ENCODE measurements around the gene RFC4. TPM values are rescaled to one million over a fixed set of nuclear protein-coding genes. Genes with fewer than 3 reads are reported as not detected.
A peak's percentile ranks its signal among the peaks of the same experiment; 100 is the strongest.

Gene RFC4
- total RNA-seq, 1 experiment from 2014 or later: 107 TPM

- Mint-ChIP-seq H3K9me3 (ENCODE audit: low read depth, unreplicated experiment) (no peaks in the 10 kb centered on the region), H3K27me3 (ENCODE audit: unreplicated experiment) (peaks cover 17% of the 10 kb centered on the region), H3K4me1 (ENCODE audit: low read depth, unreplicated experiment) (peaks cover 51% of the 10 kb centered on the region), H3K36me3 (ENCODE audit: insufficient read depth, unreplicated experiment) (peaks cover 96% of the 10 kb centered on the region), H3K4me3 (ENCODE audit: low read depth, unreplicated experiment) (peak overlapping the region; percentile 81), H3K27ac (ENCODE audit: unreplicated experiment) (peak overlapping the region; percentile 98)
- TF ChIP-seq, protein P1, sequence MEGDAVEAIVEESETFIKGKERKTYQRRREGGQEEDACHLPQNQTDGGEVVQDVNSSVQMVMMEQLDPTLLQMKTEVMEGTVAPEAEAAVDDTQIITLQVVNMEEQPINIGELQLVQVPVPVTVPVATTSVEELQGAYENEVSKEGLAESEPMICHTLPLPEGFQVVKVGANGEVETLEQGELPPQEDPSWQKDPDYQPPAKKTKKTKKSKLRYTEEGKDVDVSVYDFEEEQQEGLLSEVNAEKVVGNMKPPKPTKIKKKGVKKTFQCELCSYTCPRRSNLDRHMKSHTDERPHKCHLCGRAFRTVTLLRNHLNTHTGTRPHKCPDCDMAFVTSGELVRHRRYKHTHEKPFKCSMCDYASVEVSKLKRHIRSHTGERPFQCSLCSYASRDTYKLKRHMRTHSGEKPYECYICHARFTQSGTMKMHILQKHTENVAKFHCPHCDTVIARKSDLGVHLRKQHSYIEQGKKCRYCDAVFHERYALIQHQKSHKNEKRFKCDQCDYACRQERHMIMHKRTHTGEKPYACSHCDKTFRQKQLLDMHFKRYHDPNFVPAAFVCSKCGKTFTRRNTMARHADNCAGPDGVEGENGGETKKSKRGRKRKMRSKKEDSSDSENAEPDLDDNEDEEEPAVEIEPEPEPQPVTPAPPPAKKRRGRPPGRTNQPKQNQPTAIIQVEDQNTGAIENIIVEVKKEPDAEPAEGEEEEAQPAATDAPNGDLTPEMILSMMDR (IDR thresholded peaks at IDR 0.05; ENCODE audit: unreplicated experiment): no peak
- DNase-seq: no peak
- CTCF ChIA-PET: no interaction called here
- intact Hi-C loops (cut with micrococcal nuclease; ENCODE audit: unreplicated experiment): loop anchor here (10.0 kb wide), 1 partner anchor 173 kb away; the partner anchor contains the start of gene AHSG
- BruUV-seq (replicated peaks): no TSS peak
These were observed 18.4 kb downstream of the RFC4 start for GRCh38 chr3:186787642-186788481.

DNA sequence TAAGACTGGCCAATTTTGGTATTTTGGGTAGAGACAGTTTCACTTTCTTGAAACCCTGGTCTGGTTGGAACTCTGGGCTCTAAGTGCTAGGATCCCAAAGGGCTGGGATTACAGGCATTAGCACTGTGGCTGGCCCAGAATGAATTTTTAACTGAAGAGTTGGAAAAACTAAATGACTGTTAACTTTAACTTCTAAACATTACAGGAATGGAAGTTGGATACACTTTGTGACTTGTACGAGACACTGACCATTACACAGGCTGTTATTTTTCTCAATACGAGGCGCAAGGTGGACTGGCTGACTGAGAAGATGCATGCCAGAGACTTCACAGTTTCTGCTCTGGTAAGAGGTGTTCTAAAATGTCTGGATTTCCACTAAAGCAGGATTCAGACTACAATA is 19.4 kb downstream of the RFC4 start:
- H3K9me3 Mint-ChIP-seq (ENCODE audit: low read depth, unreplicated experiment): no peaks in the 10 kb centered on the region

DNA sequence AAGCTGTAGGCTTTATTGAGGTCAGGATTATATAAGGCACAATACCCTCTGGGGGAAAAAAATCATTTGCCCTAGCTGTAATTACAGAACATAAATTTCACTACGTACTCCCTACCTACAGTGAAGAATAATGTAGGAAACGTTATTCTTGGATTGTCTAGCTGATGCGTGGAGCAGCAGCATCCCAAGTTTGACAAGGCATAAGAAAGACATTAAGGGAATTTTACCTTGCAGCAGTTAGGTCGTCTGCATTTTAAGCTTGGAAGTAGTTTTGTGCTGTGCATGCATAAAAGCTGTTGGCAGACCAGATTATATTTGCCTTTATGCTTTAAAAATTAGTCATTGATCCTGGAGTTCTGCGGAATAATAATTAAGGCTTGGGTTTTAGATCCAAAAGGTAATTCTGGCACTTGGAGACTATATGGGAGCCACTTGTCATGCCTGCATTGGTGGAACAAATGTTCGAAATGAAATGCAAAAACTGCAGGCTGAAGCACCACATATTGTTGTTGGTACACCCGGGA is 20.7 kb downstream of the RFC4 start:
- peaks cover 17% of the 10 kb centered on the region for H3K27me3 Mint-ChIP-seq (ENCODE audit: unreplicated experiment)
- H3K36me3 Mint-ChIP-seq (ENCODE audit: insufficient read depth, unreplicated experiment): peaks cover 84% of the 10 kb centered on the region
- peaks cover 51% of the 10 kb centered on the region for H3K4me1 Mint-ChIP-seq (ENCODE audit: low read depth, unreplicated experiment)
- peak overlapping the region; percentile 98 for H3K27ac Mint-ChIP-seq (ENCODE audit: unreplicated experiment)
- H3K9me3 Mint-ChIP-seq (ENCODE audit: low read depth, unreplicated experiment): no peaks in the 10 kb centered on the region
- no TSS peak for BruUV-seq (replicated peaks)
- intact Hi-C loops (cut with micrococcal nuclease; ENCODE audit: unreplicated experiment): loop anchor here (10.0 kb wide), 1 partner anchor 171 kb away; the partner anchor contains the start of gene AHSG
- H3K4me3 Mint-ChIP-seq (ENCODE audit: low read depth, unreplicated experiment): peak overlapping the region; percentile 81
- TF ChIP-seq, protein P1 (IDR thresholded peaks at IDR 0.05; ENCODE audit: unreplicated experiment): no peak
- CTCF ChIA-PET: interaction anchor here (0.8 kb wide), 1 partner anchor 146 kb away, joined by 3 read pairs; no protein-coding TSS in a partner anchor
- DNase-seq: no peak

More for the DNA sequence above, 19.4 kb downstream of the RFC4 start:
- peak overlapping the region; percentile 98 for H3K27ac Mint-ChIP-seq (ENCODE audit: unreplicated experiment)
- BruUV-seq (replicated peaks): no TSS peak
- H3K36me3 Mint-ChIP-seq (ENCODE audit: insufficient read depth, unreplicated experiment): peaks cover 97% of the 10 kb centered on the region
- H3K4me1 Mint-ChIP-seq (ENCODE audit: low read depth, unreplicated experiment): peaks cover 51% of the 10 kb centered on the region
- intact Hi-C loops (cut with micrococcal nuclease; ENCODE audit: unreplicated experiment): loop anchor here (10.0 kb wide), 1 partner anchor 172 kb away; the partner anchor contains the start of gene AHSG
- peak overlapping the region; percentile 81 for H3K4me3 Mint-ChIP-seq (ENCODE audit: low read depth, unreplicated experiment)
- TF ChIP-seq, protein P1 (IDR thresholded peaks at IDR 0.05; ENCODE audit: unreplicated experiment): no peak
- CTCF ChIA-PET: no interaction called here
- DNase-seq: no peak
- H3K27me3 Mint-ChIP-seq (ENCODE audit: unreplicated experiment): peaks cover 17% of the 10 kb centered on the region

GRCh38 chr3:186784820-186785494 is 21.3 kb downstream of the RFC4 start:
- intact Hi-C loops (cut with micrococcal nuclease; ENCODE audit: unreplicated experiment): loop anchor here (10.0 kb wide), 1 partner anchor 170 kb away; the partner anchor contains the start of gene AHSG
- Mint-ChIP-seq H3K27ac (ENCODE audit: unreplicated experiment) (peak overlapping the region; percentile 98), H3K4me3 (ENCODE audit: low read depth, unreplicated experiment) (peak overlapping the region; percentile 81), H3K36me3 (ENCODE audit: insufficient read depth, unreplicated experiment) (peaks cover 78% of the 10 kb centered on the region), H3K27me3 (ENCODE audit: unreplicated experiment) (peaks cover 17% of the 10 kb centered on the region), H3K9me3 (ENCODE audit: low read depth, unreplicated experiment) (no peaks in the 10 kb centered on the region), H3K4me1 (ENCODE audit: low read depth, unreplicated experiment) (peaks cover 51% of the 10 kb centered on the region)
- CTCF ChIA-PET: interaction anchor here (0.8 to 2.5 kb wide), 3 partner anchors 147 to 195 kb away, joined by 3 to 10 read pairs (median 7); no protein-coding TSS in a partner anchor
- DNase-seq: peak; percentile 44
- TF ChIP-seq, protein P1 (IDR thresholded peaks at IDR 0.05; ENCODE audit: unreplicated experiment): no peak
- BruUV-seq (replicated peaks): no TSS peak
